Measurements from ENCODE around the gene GOLIM4.

Gene GOLIM4

GRCh38 chr3:168054447-168054846, 41.3 kb downstream of the GOLIM4 start:
- TF ChIP-seq MAX (IDR thresholded peaks at IDR 0.05) (no peak), TCF12 (IDR thresholded peaks at IDR 0.05; ENCODE audit: low read depth) (no peak), REST (IDR thresholded peaks at IDR 0.05; ENCODE audit: low read depth) (no peak), RAD21 (IDR thresholded peaks at IDR 0.05; ENCODE audit: low read depth) (no peak), YY1 (IDR thresholded peaks at IDR 0.05; ENCODE audit: low read depth) (no peak), FOXM1 (IDR thresholded peaks at IDR 0.05; ENCODE audit: borderline replicate concordance, low read depth) (no peak), EP300 (IDR thresholded peaks at IDR 0.05; ENCODE audit: borderline replicate concordance) (no peak)

GRCh38 chr3:168053115-168053514, 42.6 kb downstream of the GOLIM4 start:
- TF ChIP-seq FOXM1 (IDR thresholded peaks at IDR 0.05; ENCODE audit: borderline replicate concordance, low read depth), result no peak
- no peak for TF ChIP-seq YY1 (IDR thresholded peaks at IDR 0.05; ENCODE audit: low read depth)
- TF ChIP-seq EGR1 (IDR thresholded peaks at IDR 0.05), result no peak
- no peak for TF ChIP-seq CEBPB (IDR thresholded peaks at IDR 0.05)
- TF ChIP-seq TAF1 (IDR thresholded peaks at IDR 0.05; ENCODE audit: low read depth), result no peak
- no peak for TF ChIP-seq TCF12 (IDR thresholded peaks at IDR 0.05; ENCODE audit: low read depth)
- no peak for TF ChIP-seq CREB1 (IDR thresholded peaks at IDR 0.05; ENCODE audit: low read depth)

GRCh38 chr3:168052515-168052914, 43.2 kb downstream of the GOLIM4 start:
- no peak for TF ChIP-seq USF1 (IDR thresholded peaks at IDR 0.05)
- no peak for TF ChIP-seq YY1 (IDR thresholded peaks at IDR 0.05; ENCODE audit: low read depth)
- no peak for TF ChIP-seq RAD21 (IDR thresholded peaks at IDR 0.05; ENCODE audit: low read depth)
- no peak for TF ChIP-seq EGR1 (IDR thresholded peaks at IDR 0.05)
- no peak for TF ChIP-seq EP300 (IDR thresholded peaks at IDR 0.05; ENCODE audit: borderline replicate concordance)
- TF ChIP-seq TAF1 (IDR thresholded peaks at IDR 0.05; ENCODE audit: low read depth), result no peak

GRCh38 chr3:168051531-168052471, 43.9 kb downstream of the GOLIM4 start:
- TF ChIP-seq EGR1 (IDR thresholded peaks at IDR 0.05) (no peak), CREB1 (IDR thresholded peaks at IDR 0.05; ENCODE audit: low read depth) (no peak), TAF1 (IDR thresholded peaks at IDR 0.05; ENCODE audit: low read depth) (no peak), YY1 (IDR thresholded peaks at IDR 0.05; ENCODE audit: low read depth) (no peak), USF1 (IDR thresholded peaks at IDR 0.05) (no peak), NFIC (IDR thresholded peaks at IDR 0.05) (no peak), TEAD4 (IDR thresholded peaks at IDR 0.05) (no peak), EP300 (IDR thresholded peaks at IDR 0.05; ENCODE audit: borderline replicate concordance) (no peak), FOXM1 (IDR thresholded peaks at IDR 0.05; ENCODE audit: borderline replicate concordance, low read depth) (no peak), MAX (IDR thresholded peaks at IDR 0.05) (no peak), CEBPB (IDR thresholded peaks at IDR 0.05) (no peak), TCF12 (IDR thresholded peaks at IDR 0.05; ENCODE audit: low read depth) (no peak), ZBTB7A (IDR thresholded peaks at IDR 0.05; ENCODE audit: low read depth) (no peak), REST (IDR thresholded peaks at IDR 0.05; ENCODE audit: low read depth) (no peak), RAD21 (IDR thresholded peaks at IDR 0.05; ENCODE audit: low read depth) (no peak)

- TF ChIP-seq EP300 (IDR thresholded peaks at IDR 0.05; ENCODE audit: borderline replicate concordance) (no peak), MAX (IDR thresholded peaks at IDR 0.05) (no peak), TAF1 (IDR thresholded peaks at IDR 0.05; ENCODE audit: low read depth) (no peak), REST (IDR thresholded peaks at IDR 0.05; ENCODE audit: low read depth) (no peak), CEBPB (IDR thresholded peaks at IDR 0.05) (no peak), NFIC (IDR thresholded peaks at IDR 0.05) (no peak), YY1 (IDR thresholded peaks at IDR 0.05; ENCODE audit: low read depth) (no peak), TCF12 (IDR thresholded peaks at IDR 0.05; ENCODE audit: low read depth) (no peak)
Measured at GRCh38 chr3:168051070-168051469, 44.7 kb downstream of the GOLIM4 start.

All from Ishikawa (cell line).